Upper lobe of left lung (tissue), 4 donors: Measurements from ENCODE around the gene ZKSCAN2.

ENCODE experiments used
- CTCF ChIP-seq, 6 experiments: fragments of 450-650 bp in 4 of 6; fragments of 200-600 bp in 2 of 6; sonication (generic) in 2 of 6; IDR thresholded peaks; one replicate each; pipeline ENCODE4 v1.5.1; 2016 to 2019; ENCODE audit warnings: antibody characterized with exemption in 6 of 6
- POLR2A ChIP-seq, 4 donors: fragments of 450-650 bp; IDR thresholded peaks; one replicate each; pipeline ENCODE4 v1.5.1; 2016 to 2017; ENCODE audit warnings: antibody characterized with exemption in 4 of 4, mild to moderate bottlenecking in 2 of 4
- POLR2AphosphoS5 ChIP-seq, 2 donors: sonication (generic); formaldehyde crosslinking; IDR thresholded peaks; one replicate each; pipeline ENCODE4 v1.5.1; 2017; ENCODE audit warnings: antibody characterized with exemption in 2 of 2

- TF ChIP-seq POLR2A (IDR thresholded peaks at IDR 0.05) = no peak
- TF ChIP-seq CTCF (IDR thresholded peaks at IDR 0.05) = no peak
- TF ChIP-seq POLR2AphosphoS5 (IDR thresholded peaks at IDR 0.05) = no peak
Observed at GRCh38 chr16:25224731-25225319, 32.8 kb downstream of the ZKSCAN2 start.
